ENCODE data around the gene TMEM44. TPM values are rescaled to one million over a fixed set of nuclear protein-coding genes. Genes with fewer than 3 reads are reported as not detected.

Gene TMEM44
- total and polyA plus RNA-seq, 12 donors = 1.3 to 20.4 (median 7.3) TPM

DNA sequence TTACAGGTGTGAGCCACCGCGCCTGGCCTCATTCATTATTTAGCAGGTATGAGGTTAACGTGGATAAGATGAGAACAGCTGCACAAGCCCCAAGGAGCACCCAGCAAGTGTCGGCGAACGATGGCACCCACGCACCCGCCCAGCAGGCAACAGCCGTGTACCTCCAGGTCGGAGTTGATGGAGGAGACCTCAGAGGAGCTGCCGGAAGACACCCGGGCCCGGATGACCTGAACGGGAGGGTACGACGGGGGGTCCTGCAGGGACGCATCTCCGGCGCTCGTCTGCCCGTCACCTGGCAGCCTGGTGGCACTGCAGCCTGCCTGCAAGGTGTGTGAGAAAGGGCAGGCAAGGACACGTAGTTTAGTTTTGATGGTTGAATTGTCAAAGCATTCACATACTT is 29.1 kb downstream of the TMEM44 start:
- no peak for TF ChIP-seq POLR2A (IDR thresholded peaks at IDR 0.05)
- TF ChIP-seq CTCF (IDR thresholded peaks at IDR 0.05) = no peak
- Histone ChIP-seq H3K36me3 (replicated peaks in 1 of 2) (no peaks in the 10 kb centered on the region), H3K4me3 (no peak overlapping the region), H3K27ac (no peak overlapping the region), H3K4me1 (replicated peaks in 1 of 2) (no peaks in the 10 kb centered on the region), H3K9me3 (replicated peaks in 1 of 3) (no peaks in the 10 kb centered on the region), H3K27me3 (no peaks in the 10 kb centered on the region)
- DNase-seq = no peak
- WGBS, 4 donors = 89 to 100% (median 91%) methylated on average over 2 to 22 of the region's 22 CpGs
- intact Hi-C loops (cut with DNase I) = no loop called here

DNA sequence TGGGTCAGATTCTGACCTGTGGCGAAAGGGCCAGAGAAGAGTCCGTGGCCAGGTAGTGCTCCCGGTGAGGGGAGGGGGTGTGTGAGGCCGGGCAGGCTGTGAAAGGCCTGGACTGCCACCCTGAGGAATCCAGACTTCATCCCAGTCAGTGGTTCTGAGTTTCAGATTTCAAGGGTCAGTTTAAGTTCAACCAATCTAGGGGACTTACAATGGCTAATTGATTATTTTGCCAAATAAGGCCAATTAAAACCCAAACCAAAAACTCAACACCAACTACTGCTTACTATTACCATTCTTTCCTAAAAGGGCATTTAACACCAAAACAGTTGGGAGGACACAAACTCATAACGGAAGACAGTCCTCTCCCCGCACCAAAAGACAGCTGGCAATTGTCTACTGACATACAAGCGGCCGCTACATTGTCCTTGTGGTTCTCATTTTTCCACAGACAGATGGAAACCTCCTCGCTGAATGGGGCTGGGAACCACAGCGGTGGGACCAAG is 30.5 kb downstream of the TMEM44 start:
- 75 to 79% (median 78%) methylated on average over 10 of the region's 10 CpGs for WGBS, 4 donors
- Histone ChIP-seq H3K27me3 (no peaks in the 10 kb centered on the region), H3K27ac (no peak overlapping the region), H3K9me3 (replicated peaks in 1 of 3) (no peaks in the 10 kb centered on the region), H3K4me1 (replicated peaks in 1 of 2) (no peaks in the 10 kb centered on the region), H3K36me3 (replicated peaks in 1 of 2) (no peaks in the 10 kb centered on the region), H3K4me3 (no peak overlapping the region)
- no peak for DNase-seq
- intact Hi-C loops (cut with DNase I) = no loop called here
- TF ChIP-seq CTCF (IDR thresholded peaks at IDR 0.05) (no peak), POLR2A (IDR thresholded peaks at IDR 0.05) (no peak)

GRCh38 chr3:194598771-194599557 is 34.3 kb downstream of the TMEM44 start:
- WGBS, 4 donors = 82 to 86% (median 85%) methylated on average over 22 to 25 of the region's 25 CpGs
- intact Hi-C loops (cut with DNase I) = loop anchor here in 1 of 2 donors (5.0 to 10.0 kb wide), 2 partner anchors 127 to 264 kb away; no protein-coding TSS in a partner anchor
- no peaks in the 10 kb centered on the region for H3K9me3 ChIP-seq (replicated peaks in 1 of 3)

More at GRCh38 chr3:194598771-194599557, 34.3 kb downstream of the TMEM44 start:
- Histone ChIP-seq H3K27ac (peak overlapping the region in 1 of 5 donors; percentile 34), H3K36me3 (replicated peaks in 1 of 2) (no peaks in the 10 kb centered on the region), H3K27me3 (no peaks in the 10 kb centered on the region), H3K4me1 (replicated peaks in 1 of 2) (no peaks in the 10 kb centered on the region), H3K4me3 (no peak overlapping the region)
- TF ChIP-seq POLR2A (IDR thresholded peaks at IDR 0.05) (no peak), CTCF (IDR thresholded peaks at IDR 0.05) (no peak)
- DNase-seq = peak in 2 of 7 donors; percentile 19 to 40
